K562 (cell line): ENCODE measurements around the gene UBQLN3. TPM values are rescaled to one million over a fixed set of nuclear protein-coding genes. Genes with fewer than 3 reads are reported as not detected.
A peak's percentile ranks its signal among the peaks of the same experiment; 100 is the strongest.

Experiments used
- AFF1 ChIP-seq, 2 experiments: fragments of 450-650 bp; IDR thresholded peaks; 2 replicates each; pipeline ENCODE4 v1.6.1; 2018; ENCODE audit warnings: mild to moderate bottlenecking in 2 of 2, low read depth in 1 of 2; ENCODE audit not compliant: partially characterized antibody in 2 of 2
- BCLAF1 ChIP-seq, 2 experiments: fragments of 450-650 bp in 1 of 2; IDR thresholded peaks; 2 replicates each; pipeline ENCODE4 v1.6.1; 2011 to 2017; ENCODE audit warnings: low read depth in 2 of 2, antibody characterized with exemption in 1 of 2, borderline replicate concordance in 1 of 2, low read length in 1 of 2, mild to moderate bottlenecking in 1 of 2, mixed read lengths in 1 of 2; ENCODE audit not compliant: control insufficient read depth in 1 of 2
- BRD4 ChIP-seq: fragments of 200-600 bp; sonication (generic); IDR thresholded peaks from 2 replicates; pipeline ENCODE4 v1.6.1; 2017; ENCODE audit warnings: inconsistent platforms
- CBX1 ChIP-seq: sonication (generic); IDR thresholded peaks from 2 replicates; pipeline ENCODE4 v1.6.1; 2016; ENCODE audit warnings: antibody characterized with exemption, low read depth, mild to moderate bottlenecking
- CC2D1A ChIP-seq: fragments of 450-650 bp; IDR thresholded peaks from 2 replicates; pipeline ENCODE4 v1.6.1; 2017; ENCODE audit warnings: mild to moderate bottlenecking
- GTF2E2 ChIP-seq: fragments of 200-800 bp; sonication (Bioruptor generic); IDR thresholded peaks from 2 replicates; pipeline ENCODE4 v1.6.1; 2016; ENCODE audit warnings: missing genetic modification characterization, missing compliant biosample characterization
- GTF3C2 ChIP-seq: IDR thresholded peaks from 3 replicates; pipeline ENCODE4 v1.6.1; 2011; ENCODE audit warnings: borderline replicate concordance, mild to moderate bottlenecking, moderate library complexity; ENCODE audit not compliant: insufficient read length; ENCODE audit errors: extremely low read depth
- KHSRP ChIP-seq: fragments of 450-650 bp; IDR thresholded peaks from 2 replicates; pipeline ENCODE4 v1.6.1; 2017
- MTA3 ChIP-seq: fragments of 450-650 bp; formaldehyde crosslinking; IDR thresholded peaks from 2 replicates; pipeline ENCODE4 v1.6.1; 2017; ENCODE audit warnings: mild to moderate bottlenecking, borderline replicate concordance
- NFIC ChIP-seq: fragments of 450-650 bp; IDR thresholded peaks from 2 replicates; pipeline ENCODE4 v1.6.1; 2017; ENCODE audit warnings: mild to moderate bottlenecking, inconsistent platforms
- NFYB ChIP-seq: IDR thresholded peaks from 2 replicates; pipeline ENCODE4 v1.6.1; 2011; ENCODE audit warnings: mild to moderate bottlenecking, moderate library complexity; ENCODE audit not compliant: insufficient read length; ENCODE audit errors: extremely low read depth
- POLR2H ChIP-seq: IDR thresholded peaks from 2 replicates; pipeline ENCODE4 v1.6.1; 2016; ENCODE audit warnings: missing genetic modification characterization, low read depth, mild to moderate bottlenecking, control low read depth, missing compliant biosample characterization, moderate library complexity
- PYGO2 ChIP-seq: fragments of 450-650 bp; IDR thresholded peaks from 2 replicates; pipeline ENCODE4 v1.6.1; 2016; ENCODE audit warnings: mild to moderate bottlenecking, missing genetic modification characterization, moderate library complexity, missing compliant biosample characterization
- RBFOX2 ChIP-seq: fragments of 200-400 bp; formaldehyde crosslinking; IDR thresholded peaks from 2 replicates; pipeline ENCODE4 v1.6.1; 2017; ENCODE audit warnings: low read depth, mild to moderate bottlenecking, low read length, moderate library complexity
- SIN3A ChIP-seq, 2 experiments: fragments of 150-350 bp in 1 of 2; IDR thresholded peaks; 2 replicates each; pipeline ENCODE4 v1.6.1; 2011 to 2016; ENCODE audit warnings: borderline replicate concordance in 2 of 2, low read depth in 2 of 2, low read length in 2 of 2, mild to moderate bottlenecking in 2 of 2, moderate library complexity in 2 of 2; ENCODE audit not compliant: control insufficient read depth in 1 of 2
- SP1 ChIP-seq: sonication (generic); formaldehyde crosslinking; IDR thresholded peaks from 2 replicates; pipeline ENCODE4 v1.8.1; 2022; ENCODE audit warnings: mild to moderate bottlenecking, missing genetic modification reagents
- SUPT5H ChIP-seq: fragments of 450-650 bp; IDR thresholded peaks from 2 replicates; pipeline ENCODE4 v1.6.1; 2016
- polyA plus RNA-seq, 8 experiments: library from polyadenylated mRNA; depleted of rRNA in 4 of 8; stranded (reverse) in 5 of 8; unstranded in 3 of 8; fragments of >200 nt; fragmentation: Nextera tagmentation in 2 of 8; fragmentation: Illumina TruSeq in 1 of 8; extraction: Ambion mirVana in 2 of 8; extraction: Trizol in 1 of 8; gene quantifications; 2 replicates each; pipeline versions ENCODE4 v1.2.1 to v1.2.3, GENCODE V29; 2011 to 2014; ENCODE audit warnings: inconsistent platforms in 1 of 8, missing spikeins in 1 of 8
- total RNA-seq, 7 experiments: library from RNA; depleted of rRNA in 6 of 7; stranded (reverse); fragments of >200 nt in 6 of 7; fragmentation: Illumina TruSeq in 2 of 7; extraction: Trizol in 2 of 7; gene quantifications; 2 replicates each; pipeline versions ENCODE4 v1.2.1 to v1.2.3, GENCODE V29; 2011 to 2021; ENCODE audit warnings: low replicate concordance in 1 of 7

Gene UBQLN3
- total and polyA plus RNA-seq, 9 of the 15 experiments (the other 6 are each of a cell fraction or from before 2014, with no cell fraction given), result 0.01 to 0.27 TPM; not detected in 7

- TF ChIP-seq GTF3C2 (no peak), SIN3A (IDR thresholded peaks at IDR 0.05; ENCODE audit: borderline replicate concordance in 2 of 2, control insufficient read depth in 1 of 2, low read depth in 2 of 2, low read length in 2 of 2) (peak; percentile 46 to 72; a peak in 1 of 4 replicates), CBX1 (0 out of 2 replicates have a peak, but pooled peaks have one; percentile 68), NFIC (peak; percentile 70), SP1 (CRISPR knock-in tag) (peak; percentile 82), AFF1 (IDR thresholded peaks at IDR 0.05; ENCODE audit: low read depth in 1 of 2, partially characterized antibody in 2 of 2) (peak in 1 of 2 experiments; percentile 80), SUPT5H (peak; percentile 99), NFYB (no peak), RBFOX2 (peak; percentile 83), GTF2E2 (tag) (peak; percentile 88), POLR2H (tag) (peak; percentile 98), MTA3 (peak; percentile 96), BRD4 (0 out of 2 replicates have a peak, but pooled peaks have one; percentile 62), PYGO2 (tag) (no peak), KHSRP (no peak), CC2D1A (peak; percentile 57; the same call in 1 of the 2 replicates), BCLAF1 (IDR thresholded peaks at IDR 0.05; ENCODE audit: borderline replicate concordance in 1 of 2, control insufficient read depth in 1 of 2, low read depth in 2 of 2, low read length in 1 of 2) (peak in 1 of 2 experiments; percentile 79; a peak in 1 of 4 replicates)
Measured at GRCh38 chr11:5505363-5506048, 4.3 kb downstream of the UBQLN3 start (continued).
